HuH-7.5 (cell line): ENCODE data around the gene ZCCHC9.

Experiments used
- DNase-seq: peaks from one replicate; pipeline ENCODE4 v3.0.0; 2011; ENCODE audit warnings: low spot score

Gene ZCCHC9

GRCh38 chr5:81359108-81359507, 57.7 kb downstream of the ZCCHC9 start:
- no peak for DNase-seq

- DNase-seq, result no peak
Observed at GRCh38 chr5:81359881-81360280, 58.5 kb downstream of the ZCCHC9 start.

- DNase-seq, result no peak
Observed at GRCh38 chr5:81360640-81361039, 59.3 kb downstream of the ZCCHC9 start.

GRCh38 chr5:81361600-81361999, 60.2 kb downstream of the ZCCHC9 start:
- DNase-seq, result no peak
